ENCODE data around the gene LETMD1. TPM values are rescaled to one million over a fixed set of nuclear protein-coding genes. Genes with fewer than 3 reads are reported as not detected.
A peak's percentile ranks its signal among the peaks of the same experiment; 100 is the strongest.
"Not testable (repeated sequence)": the region's sequence is repeated elsewhere in the genome, so short reads cannot be mapped to it uniquely, and the experiment has no call there.

LETMD1 gene
- total RNA-seq, 1 donor from 2014 or later, result 77.0 TPM

GRCh38 chr12:51012570-51013236 is 35.4 kb upstream of the LETMD1 start:
- no peak for DNase-seq (ENCODE audit: low spot score in 2 of 2, unreplicated experiment in 2 of 2)
- Mint-ChIP-seq H3K36me3 (peaks cover 6% of the 10 kb centered on the region), H3K27me3 (ENCODE audit: low read depth) (no peaks in the 10 kb centered on the region), H3K4me1 (peaks cover 22% of the 10 kb centered on the region), H3K4me3 (no peak overlapping the region), H3K9me3 (no peaks in the 10 kb centered on the region), H3K27ac (peak overlapping the region; percentile 76)
- TF ChIP-seq CTCF (IDR thresholded peaks at IDR 0.05; ENCODE audit: unreplicated experiment), result no peak

GRCh38 chr12:51013441-51013840 is 34.7 kb upstream of the LETMD1 start:
- Mint-ChIP-seq H3K27me3 (ENCODE audit: low read depth) (no peaks in the 10 kb centered on the region), H3K36me3 (peaks cover 3% of the 10 kb centered on the region), H3K4me1 (peaks cover 22% of the 10 kb centered on the region), H3K27ac (no peak overlapping the region), H3K9me3 (no peaks in the 10 kb centered on the region), H3K4me3 (no peak overlapping the region)
- TF ChIP-seq CTCF (IDR thresholded peaks at IDR 0.05; ENCODE audit: unreplicated experiment), result no peak
- no peak for DNase-seq (ENCODE audit: low spot score in 2 of 2, unreplicated experiment in 2 of 2)

GRCh38 chr12:51014467-51014866 is 33.7 kb upstream of the LETMD1 start:
- not testable (repeated sequence) for H3K27me3 Mint-ChIP-seq (ENCODE audit: low read depth); H3K9me3 Mint-ChIP-seq; H3K36me3 Mint-ChIP-seq; H3K4me3 Mint-ChIP-seq; DNase-seq (ENCODE audit: low spot score in 2 of 2, unreplicated experiment in 2 of 2)
- Mint-ChIP-seq H3K27ac (peak overlapping the region; percentile 39), H3K4me1 (peaks cover 18% of the 10 kb centered on the region)

GRCh38 chr12:51017452-51017851 is 30.7 kb upstream of the LETMD1 start:
- Mint-ChIP-seq H3K36me3 (no peaks in the 10 kb centered on the region), H3K4me3 (no peak overlapping the region), H3K9me3 (no peaks in the 10 kb centered on the region), H3K4me1 (peaks cover 10% of the 10 kb centered on the region), H3K27ac (peak overlapping the region; percentile 71), H3K27me3 (ENCODE audit: low read depth) (no peaks in the 10 kb centered on the region)
- no peak for DNase-seq (ENCODE audit: low spot score in 2 of 2, unreplicated experiment in 2 of 2)
- TF ChIP-seq CTCF (IDR thresholded peaks at IDR 0.05; ENCODE audit: unreplicated experiment), result no peak

- TF ChIP-seq CTCF (IDR thresholded peaks at IDR 0.05; ENCODE audit: unreplicated experiment), result no peak
- no peaks in the 10 kb centered on the region for H3K9me3 Mint-ChIP-seq
- H3K27me3 Mint-ChIP-seq (ENCODE audit: low read depth), result no peaks in the 10 kb centered on the region
- no peak for DNase-seq (ENCODE audit: low spot score in 2 of 2, unreplicated experiment in 2 of 2)
- peak overlapping the region; percentile 18 for H3K27ac Mint-ChIP-seq
- H3K4me3 Mint-ChIP-seq, result no peak overlapping the region
- H3K4me1 Mint-ChIP-seq, result peaks cover 12% of the 10 kb centered on the region
- no peaks in the 10 kb centered on the region for H3K36me3 Mint-ChIP-seq
Measured at GRCh38 chr12:51018956-51019355, 29.2 kb upstream of the LETMD1 start.

GRCh38 chr12:51019927-51020326 is 28.2 kb upstream of the LETMD1 start:
- no peak for DNase-seq (ENCODE audit: low spot score in 2 of 2, unreplicated experiment in 2 of 2)
- H3K4me3 Mint-ChIP-seq, result no peak overlapping the region
- no peaks in the 10 kb centered on the region for H3K9me3 Mint-ChIP-seq
- no peak overlapping the region for H3K27ac Mint-ChIP-seq
- TF ChIP-seq CTCF (IDR thresholded peaks at IDR 0.05; ENCODE audit: unreplicated experiment), result no peak
- H3K36me3 Mint-ChIP-seq, result no peaks in the 10 kb centered on the region
- H3K27me3 Mint-ChIP-seq (ENCODE audit: low read depth), result no peaks in the 10 kb centered on the region
- H3K4me1 Mint-ChIP-seq, result peaks cover 21% of the 10 kb centered on the region
